Measurements from ENCODE around the gene BEGAIN. TPM values are rescaled to one million over a fixed set of nuclear protein-coding genes. Genes with fewer than 3 reads are reported as not detected.

Gene BEGAIN
- total RNA-seq, 3 donors from 2014 or later (not counting 1 experiment from before 2014, with no cell fraction given): 0.11 to 1.3 TPM; not detected in 1

- Histone ChIP-seq H3K27me3 (ENCODE audit: control insufficient read depth, insufficient read depth, low read length) (no peaks in the 10 kb centered on the region), H3K9me3 (ENCODE audit: control insufficient read depth, insufficient read depth, low read length) (no peaks in the 10 kb centered on the region), H3K4me3 (ENCODE audit: low read length) (no peak overlapping the region), H3K36me3 (ENCODE audit: control insufficient read depth, insufficient read depth, low read length) (no peaks in the 10 kb centered on the region), H3K27ac (ENCODE audit: low read length) (no peak overlapping the region), H3K4me1 (ENCODE audit: control insufficient read depth, insufficient read depth, low read length) (no peaks in the 10 kb centered on the region)
- intact Hi-C loops (cut with micrococcal nuclease): no loop called here
- Mint-ChIP-seq H3K27me3 (ENCODE audit: low read depth in 2 of 2) (peaks cover 0 to 5% of the 10 kb centered on the region in 2 donors), H3K27ac (no peak overlapping the region), H3K4me1 (peaks cover 0 to 9% of the 10 kb centered on the region in 2 donors), H3K9me3 (no peaks in the 10 kb centered on the region), H3K4me3 (no peak overlapping the region), H3K36me3 (no peaks in the 10 kb centered on the region)
- no peak for ATAC-seq
- 92% methylated on average over 13 of the region's 13 CpGs for WGBS (ENCODE audit: insufficient coverage)
- TF ChIP-seq CTCF (IDR thresholded peaks at IDR 0.05): no peak
- no peak for DNase-seq
These were observed 47.5 kb downstream of the BEGAIN start for GRCh38 chr14:100539766-100540140.

GRCh38 chr14:100539003-100539660 lies 48.1 kb downstream of the BEGAIN start:
- H3K4me3 ChIP-seq (ENCODE audit: low read length): no peak overlapping the region
- peaks cover 3% of the 10 kb centered on the region for H3K4me1 ChIP-seq (ENCODE audit: control insufficient read depth, insufficient read depth, low read length)
- H3K4me3 Mint-ChIP-seq: no peak overlapping the region
- intact Hi-C loops (cut with micrococcal nuclease): no loop called here
- DNase-seq (no peak), ATAC-seq (no peak)
- no peaks in the 10 kb centered on the region for H3K36me3 Mint-ChIP-seq
- H3K4me1 Mint-ChIP-seq: peaks cover 0 to 15% of the 10 kb centered on the region in 2 donors
- H3K27ac ChIP-seq (ENCODE audit: low read length): no peak overlapping the region
- 97% methylated on average over 41 of the region's 42 CpGs for WGBS (ENCODE audit: insufficient coverage)
- no peaks in the 10 kb centered on the region for H3K27me3 ChIP-seq (ENCODE audit: control insufficient read depth, insufficient read depth, low read length)
- no peaks in the 10 kb centered on the region for H3K9me3 ChIP-seq (ENCODE audit: control insufficient read depth, insufficient read depth, low read length)
- TF ChIP-seq CTCF (IDR thresholded peaks at IDR 0.05): no peak
- peaks cover 0 to 5% of the 10 kb centered on the region in 2 donors for H3K27me3 Mint-ChIP-seq (ENCODE audit: low read depth in 2 of 2)
- H3K27ac Mint-ChIP-seq: no peak overlapping the region
- no peaks in the 10 kb centered on the region for H3K9me3 Mint-ChIP-seq
- H3K36me3 ChIP-seq (ENCODE audit: control insufficient read depth, insufficient read depth, low read length): no peaks in the 10 kb centered on the region

- ATAC-seq (no peak), DNase-seq (no peak)
- H3K36me3 Mint-ChIP-seq: no peaks in the 10 kb centered on the region
- Histone ChIP-seq H3K4me1 (ENCODE audit: control insufficient read depth, insufficient read depth, low read length) (peaks cover 9% of the 10 kb centered on the region), H3K27me3 (ENCODE audit: control insufficient read depth, insufficient read depth, low read length) (no peaks in the 10 kb centered on the region), H3K27ac (ENCODE audit: low read length) (no peak overlapping the region), H3K9me3 (ENCODE audit: control insufficient read depth, insufficient read depth, low read length) (no peaks in the 10 kb centered on the region), H3K4me3 (ENCODE audit: low read length) (no peak overlapping the region), H3K36me3 (ENCODE audit: control insufficient read depth, insufficient read depth, low read length) (no peaks in the 10 kb centered on the region)
- peaks cover 0 to 19% of the 10 kb centered on the region in 2 donors for H3K4me1 Mint-ChIP-seq
- intact Hi-C loops (cut with micrococcal nuclease): no loop called here
- H3K4me3 Mint-ChIP-seq: no peak overlapping the region
- no peak for TF ChIP-seq CTCF (IDR thresholded peaks at IDR 0.05)
- 95% methylated on average over 69 of the region's 69 CpGs for WGBS (ENCODE audit: insufficient coverage)
- H3K27ac Mint-ChIP-seq: no peak overlapping the region
- H3K9me3 Mint-ChIP-seq: no peaks in the 10 kb centered on the region
- peaks cover 0 to 5% of the 10 kb centered on the region in 2 donors for H3K27me3 Mint-ChIP-seq (ENCODE audit: low read depth in 2 of 2)
These were observed 48.7 kb downstream of the BEGAIN start for GRCh38 chr14:100538351-100539002.

Measured in natural killer cell (primary cell).